Panc1 (cell line): Measurements from ENCODE around the gene INF2. TPM values are rescaled to one million over a fixed set of nuclear protein-coding genes. Genes with fewer than 3 reads are reported as not detected.

Experiments
- ATAC-seq: fragments of 200-7000 bp; cut with Tn5 transposase; 2 replicates; pipeline ENCODE4 v1.9.1; 2020; ENCODE audit warnings: mild to moderate bottlenecking, moderate library complexity
- BruUV-seq: library from RNA; stranded (reverse); fragments of 400-500 nt; replicated peaks from 2 replicates; lab custom pipeline; 2021; lab: Mats Ljungman, UMichigan
- CTCF ChIA-PET: fragments of 300-600 bp; sonication (Branson Sonifier 250); formaldehyde crosslinking; loops from one replicate; lab custom pipeline; 2022; ENCODE audit warnings: antibody characterized with exemption; lab: Charles Lee
- POLR2A ChIA-PET: fragments of 300-600 bp; sonication (Branson Sonifier 250); formaldehyde crosslinking; loops from one replicate; lab custom pipeline; 2022; ENCODE audit warnings: antibody characterized with exemption; lab: Charles Lee
- DNase-seq: peaks from one replicate; pipeline ENCODE4 v3.0.0-alpha.2; 2010; ENCODE audit warnings: low read depth, low spot score
- H3K27ac ChIP-seq: 2 replicates; pipeline ENCODE4 v1.5.1; 2011; ENCODE audit warnings: mild to moderate bottlenecking, low read length, inconsistent platforms
- H3K27me3 ChIP-seq: fragments of 200-500 bp; sonication (Bioruptor generic); 2 replicates; pipeline ENCODE4 v1.6.0; 2014; ENCODE audit warnings: low read length, inconsistent platforms; ENCODE audit not compliant: control insufficient read depth, insufficient read depth
- H3K36me3 ChIP-seq: fragments of 200-500 bp; sonication (Bioruptor generic); 2 replicates; pipeline ENCODE4 v1.5.1; 2014; ENCODE audit warnings: inconsistent platforms, mild to moderate bottlenecking, low read length, moderate library complexity; ENCODE audit not compliant: control insufficient read depth, insufficient read depth
- H3K4me1 ChIP-seq: 2 replicates; pipeline ENCODE4 v1.5.1; 2011; ENCODE audit warnings: inconsistent platforms, mild to moderate bottlenecking, low read length, moderate library complexity; ENCODE audit not compliant: control insufficient read depth, insufficient read depth
- H3K4me3 ChIP-seq, 2 experiments: 2 replicates each; pipeline ENCODE4 v1.5.1; 2011 to 2012; ENCODE audit warnings: low read depth in 2 of 2, low read length in 2 of 2, mild to moderate bottlenecking in 2 of 2, inconsistent platforms in 1 of 2, moderate library complexity in 1 of 2
- H3K9me3 ChIP-seq: fragments of 200-500 bp; sonication (Bioruptor generic); 2 replicates; pipeline ENCODE4 v1.5.1; 2014; ENCODE audit warnings: low read depth, mild to moderate bottlenecking, inconsistent platforms, low read length, moderate library complexity; ENCODE audit not compliant: control insufficient read depth, insufficient read depth
- CTCF ChIP-seq: fragments of 450-650 bp; IDR thresholded peaks from 2 replicates; pipeline ENCODE4 v1.5.1; 2017; ENCODE audit warnings: mild to moderate bottlenecking
- POLR2AphosphoS5 ChIP-seq: IDR thresholded peaks from 2 replicates; pipeline ENCODE4 v1.6.1; 2012; ENCODE audit warnings: mild to moderate bottlenecking, low read depth, low read length, moderate library complexity
- SIN3A ChIP-seq: IDR thresholded peaks from 2 replicates; pipeline ENCODE4 v1.6.1; 2012; ENCODE audit warnings: low read depth, mild to moderate bottlenecking, low read length, moderate library complexity, borderline replicate concordance; ENCODE audit not compliant: insufficient read depth
- TCF7L2 ChIP-seq: IDR thresholded peaks from 2 replicates; pipeline ENCODE4 v1.6.1; 2011; ENCODE audit warnings: mild to moderate bottlenecking, low read depth, low read length, inconsistent platforms
- in situ Hi-C: cut with HindIII; loops from 2 replicates; pipeline ENCODE4 v1.10.0; 2016; ENCODE audit warnings: low sequenced_read_pairs, low pct_unique_long_range_greater_than_20kb
- intact Hi-C: fragments of 100-400 bp; cut with micrococcal nuclease; formaldehyde crosslinking; loops from one replicate; pipeline ENCODE4 v1.10.0; 2022; ENCODE audit not compliant: unreplicated experiment
- total RNA-seq: library from RNA; stranded (reverse); gene quantifications from one replicate; pipeline ENCODE4 v1.2.1, GENCODE V29; 2021; ENCODE audit not compliant: unreplicated experiment
- TF ChIP-seq, protein P1 (sequence below), 2 experiments: IDR thresholded peaks; 2 replicates each; pipeline ENCODE4 v1.6.1; 2011 to 2012; ENCODE audit warnings: low read depth in 2 of 2, control low read depth in 1 of 2, low read length in 1 of 2, mild to moderate bottlenecking in 1 of 2, moderate library complexity in 1 of 2; ENCODE audit not compliant: insufficient read depth in 1 of 2

The INF2 gene
- total RNA-seq, 1 experiment from 2014 or later = 195 TPM

GRCh38 chr14:104732931-104733681, 43.7 kb downstream of the INF2 start:
- no peak for DNase-seq
- TF ChIP-seq SIN3A (no peak), POLR2AphosphoS5 (no peak), CTCF (no peak), TCF7L2 (no peak)
- TF ChIP-seq, protein P1, sequence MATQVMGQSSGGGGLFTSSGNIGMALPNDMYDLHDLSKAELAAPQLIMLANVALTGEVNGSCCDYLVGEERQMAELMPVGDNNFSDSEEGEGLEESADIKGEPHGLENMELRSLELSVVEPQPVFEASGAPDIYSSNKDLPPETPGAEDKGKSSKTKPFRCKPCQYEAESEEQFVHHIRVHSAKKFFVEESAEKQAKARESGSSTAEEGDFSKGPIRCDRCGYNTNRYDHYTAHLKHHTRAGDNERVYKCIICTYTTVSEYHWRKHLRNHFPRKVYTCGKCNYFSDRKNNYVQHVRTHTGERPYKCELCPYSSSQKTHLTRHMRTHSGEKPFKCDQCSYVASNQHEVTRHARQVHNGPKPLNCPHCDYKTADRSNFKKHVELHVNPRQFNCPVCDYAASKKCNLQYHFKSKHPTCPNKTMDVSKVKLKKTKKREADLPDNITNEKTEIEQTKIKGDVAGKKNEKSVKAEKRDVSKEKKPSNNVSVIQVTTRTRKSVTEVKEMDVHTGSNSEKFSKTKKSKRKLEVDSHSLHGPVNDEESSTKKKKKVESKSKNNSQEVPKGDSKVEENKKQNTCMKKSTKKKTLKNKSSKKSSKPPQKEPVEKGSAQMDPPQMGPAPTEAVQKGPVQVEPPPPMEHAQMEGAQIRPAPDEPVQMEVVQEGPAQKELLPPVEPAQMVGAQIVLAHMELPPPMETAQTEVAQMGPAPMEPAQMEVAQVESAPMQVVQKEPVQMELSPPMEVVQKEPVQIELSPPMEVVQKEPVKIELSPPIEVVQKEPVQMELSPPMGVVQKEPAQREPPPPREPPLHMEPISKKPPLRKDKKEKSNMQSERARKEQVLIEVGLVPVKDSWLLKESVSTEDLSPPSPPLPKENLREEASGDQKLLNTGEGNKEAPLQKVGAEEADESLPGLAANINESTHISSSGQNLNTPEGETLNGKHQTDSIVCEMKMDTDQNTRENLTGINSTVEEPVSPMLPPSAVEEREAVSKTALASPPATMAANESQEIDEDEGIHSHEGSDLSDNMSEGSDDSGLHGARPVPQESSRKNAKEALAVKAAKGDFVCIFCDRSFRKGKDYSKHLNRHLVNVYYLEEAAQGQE (IDR thresholded peaks at IDR 0.05; ENCODE audit: insufficient read depth in 1 of 2, low read depth in 2 of 2, low read length in 1 of 2) = no peak
- Histone ChIP-seq H3K4me3 (no peak overlapping the region), H3K4me1 (no peaks in the 10 kb centered on the region), H3K27me3 (no peaks in the 10 kb centered on the region), H3K27ac (no peak overlapping the region), H3K36me3 (no peaks in the 10 kb centered on the region), H3K9me3 (no peaks in the 10 kb centered on the region)
- in situ Hi-C loops = no loop called here
- no peak for ATAC-seq
- ChIA-PET CTCF (no interaction called here), POLR2A (no interaction called here)
- intact Hi-C loops = no loop called here
- BruUV-seq = no TSS peak

DNA sequence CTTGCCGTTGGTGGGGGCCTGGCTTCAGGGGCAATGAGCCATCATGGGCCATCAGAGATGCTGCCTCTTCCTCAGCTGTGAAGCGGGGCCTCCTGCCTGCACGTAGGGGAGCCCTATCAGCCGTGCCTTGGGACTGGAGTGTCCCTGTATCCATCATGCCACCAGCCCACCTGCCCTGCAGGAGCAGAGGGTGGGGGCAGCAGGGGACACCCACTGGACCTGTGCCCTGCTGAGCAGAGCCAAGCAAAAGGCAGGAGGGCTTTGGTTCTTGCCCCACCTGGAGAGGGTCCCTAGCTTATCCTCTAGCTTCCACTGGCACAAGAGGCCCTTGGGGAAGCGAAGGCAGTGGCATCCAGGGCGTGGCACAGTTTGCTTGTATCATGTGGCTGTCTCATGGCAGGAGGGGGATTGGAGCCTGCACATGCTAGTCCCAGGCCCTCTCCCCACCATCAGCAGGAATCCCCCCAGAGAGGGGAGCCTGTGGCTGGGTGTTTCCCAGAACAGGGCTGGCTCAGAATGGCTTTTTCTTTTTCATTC, 44.7 kb downstream of the INF2 start:
- no peaks in the 10 kb centered on the region for H3K9me3 ChIP-seq
- no peak overlapping the region for H3K4me3 ChIP-seq
- DNase-seq (no peak), ATAC-seq (no peak)
- no TSS peak for BruUV-seq
- no peaks in the 10 kb centered on the region for H3K36me3 ChIP-seq
- TF ChIP-seq CTCF (no peak), SIN3A (no peak), POLR2AphosphoS5 (no peak), TCF7L2 (no peak)
- TF ChIP-seq, protein P1 (IDR thresholded peaks at IDR 0.05; ENCODE audit: insufficient read depth in 1 of 2, low read depth in 2 of 2, low read length in 1 of 2) = no peak
- no peaks in the 10 kb centered on the region for H3K4me1 ChIP-seq
- in situ Hi-C loops = no loop called here
- H3K27me3 ChIP-seq = no peaks in the 10 kb centered on the region
- H3K27ac ChIP-seq = no peak overlapping the region
- intact Hi-C loops = no loop called here
- ChIA-PET CTCF (no interaction called here), POLR2A (no interaction called here)
